ENCODE measurements around the gene UBAC2. TPM values are rescaled to one million over a fixed set of nuclear protein-coding genes. Genes with fewer than 3 reads are reported as not detected.
A peak's percentile ranks its signal among the peaks of the same experiment; 100 is the strongest.

UBAC2 gene
- total and polyA plus RNA-seq, 4 donors, result 49.9 to 77.1 (median 53.7) TPM

GRCh38 chr13:99316657-99317256 lies 116.1 kb downstream of the UBAC2 start:
- H3K27ac ChIP-seq (ENCODE audit: low read depth in 1 of 2, low read length in 1 of 2), result no peak overlapping the region
- H3K4me3 ChIP-seq, result no peak overlapping the region
- no peaks in the 10 kb centered on the region for H3K9me3 ChIP-seq (ENCODE audit: control insufficient read depth in 4 of 4, insufficient read depth in 3 of 4, low read length in 3 of 4)
- no peak overlapping the region for H3K9ac ChIP-seq (ENCODE audit: insufficient read depth in 1 of 2, low read length in 2 of 2)
- H3K27me3 ChIP-seq (ENCODE audit: control insufficient read depth in 3 of 3, insufficient read depth in 3 of 3, low read length in 2 of 3), result no peaks in the 10 kb centered on the region
- DNase-seq (no peak), ATAC-seq (ENCODE audit: insufficient read depth, low FRiP score) (peak; percentile 54)
- WGBS, 2 donors, result 65 to 70% methylated on average over 6 of the region's 6 CpGs
- H3K4me1 ChIP-seq (ENCODE audit: control insufficient read depth in 5 of 5, insufficient read depth in 5 of 5, low read length in 5 of 5), result peaks cover 0 to 13% (median 10%) of the 10 kb centered on the region in 5 donors
- peaks cover 0 to 8% (median 3%) of the 10 kb centered on the region in 4 donors for H3K36me3 ChIP-seq (ENCODE audit: control insufficient read depth in 4 of 4, insufficient read depth in 4 of 4, low read length in 4 of 4)
- TF ChIP-seq, protein P1, sequence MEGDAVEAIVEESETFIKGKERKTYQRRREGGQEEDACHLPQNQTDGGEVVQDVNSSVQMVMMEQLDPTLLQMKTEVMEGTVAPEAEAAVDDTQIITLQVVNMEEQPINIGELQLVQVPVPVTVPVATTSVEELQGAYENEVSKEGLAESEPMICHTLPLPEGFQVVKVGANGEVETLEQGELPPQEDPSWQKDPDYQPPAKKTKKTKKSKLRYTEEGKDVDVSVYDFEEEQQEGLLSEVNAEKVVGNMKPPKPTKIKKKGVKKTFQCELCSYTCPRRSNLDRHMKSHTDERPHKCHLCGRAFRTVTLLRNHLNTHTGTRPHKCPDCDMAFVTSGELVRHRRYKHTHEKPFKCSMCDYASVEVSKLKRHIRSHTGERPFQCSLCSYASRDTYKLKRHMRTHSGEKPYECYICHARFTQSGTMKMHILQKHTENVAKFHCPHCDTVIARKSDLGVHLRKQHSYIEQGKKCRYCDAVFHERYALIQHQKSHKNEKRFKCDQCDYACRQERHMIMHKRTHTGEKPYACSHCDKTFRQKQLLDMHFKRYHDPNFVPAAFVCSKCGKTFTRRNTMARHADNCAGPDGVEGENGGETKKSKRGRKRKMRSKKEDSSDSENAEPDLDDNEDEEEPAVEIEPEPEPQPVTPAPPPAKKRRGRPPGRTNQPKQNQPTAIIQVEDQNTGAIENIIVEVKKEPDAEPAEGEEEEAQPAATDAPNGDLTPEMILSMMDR (IDR thresholded peaks at IDR 0.05; ENCODE audit: control extremely low read depth, extremely low read depth), result no peak

DNA sequence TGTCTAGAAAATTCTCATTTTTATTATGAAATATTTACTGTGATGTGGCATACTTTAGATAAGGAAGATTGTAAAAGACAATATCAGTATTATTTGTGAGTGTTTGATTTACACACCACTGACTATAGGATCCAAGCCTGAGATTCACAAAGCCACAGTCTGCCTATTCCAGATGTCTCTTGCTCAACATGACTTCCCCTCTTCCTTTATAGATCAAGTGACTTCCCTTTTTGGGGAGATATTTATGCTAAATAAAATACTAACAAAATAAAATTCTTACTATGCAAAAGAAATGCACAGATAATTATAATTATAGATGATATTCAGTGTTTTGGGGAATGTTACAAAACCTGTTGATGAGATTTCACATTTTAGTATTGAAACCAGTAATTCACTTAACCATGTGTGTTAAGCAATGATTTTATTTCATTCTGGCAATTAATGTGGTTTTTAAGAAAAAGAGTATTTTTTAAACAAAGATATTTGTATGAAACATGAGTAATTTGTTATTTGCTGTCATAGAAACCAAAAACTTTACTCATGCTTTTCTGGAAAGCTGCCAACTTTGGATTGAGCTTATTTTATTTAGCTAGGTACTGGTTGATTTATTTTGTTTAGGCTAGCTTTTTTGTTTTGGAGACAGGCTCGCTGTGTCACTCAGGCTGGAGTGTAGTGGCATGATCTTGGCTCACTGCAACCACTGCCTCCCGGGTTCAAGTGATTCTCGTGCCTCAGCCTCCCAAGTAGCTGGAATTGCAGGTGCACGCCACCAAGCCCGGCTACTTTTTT lies 120.2 kb downstream of the UBAC2 start:
- peak in 2 of 3 donors; percentile 44 to 48 for DNase-seq
- Histone ChIP-seq H3K9me3 (ENCODE audit: control insufficient read depth in 4 of 4, insufficient read depth in 3 of 4, low read length in 3 of 4) (no peaks in the 10 kb centered on the region), H3K9ac (ENCODE audit: insufficient read depth in 1 of 2, low read length in 2 of 2) (no peak overlapping the region), H3K27me3 (ENCODE audit: control insufficient read depth in 3 of 3, insufficient read depth in 3 of 3, low read length in 2 of 3) (no peaks in the 10 kb centered on the region), H3K27ac (ENCODE audit: low read depth in 1 of 2, low read length in 1 of 2) (peak overlapping the region in 1 of 2 donors; percentile 22), H3K4me1 (ENCODE audit: control insufficient read depth in 5 of 5, insufficient read depth in 5 of 5, low read length in 5 of 5) (peaks cover 0 to 19% (median 9%) of the 10 kb centered on the region in 5 donors), H3K4me3 (no peak overlapping the region), H3K36me3 (ENCODE audit: control insufficient read depth in 4 of 4, insufficient read depth in 4 of 4, low read length in 4 of 4) (peaks cover 0 to 12% (median 4%) of the 10 kb centered on the region in 4 donors)
- ATAC-seq (ENCODE audit: insufficient read depth, low FRiP score), result no peak
- TF ChIP-seq, protein P1 (IDR thresholded peaks at IDR 0.05; ENCODE audit: control extremely low read depth, extremely low read depth), result no peak
- WGBS, 2 donors, result 66 to 73% methylated on average over 5 of the region's 5 CpGs

- Histone ChIP-seq H3K27ac (ENCODE audit: low read depth in 1 of 2, low read length in 1 of 2) (no peak overlapping the region), H3K9ac (ENCODE audit: insufficient read depth in 1 of 2, low read length in 2 of 2) (no peak overlapping the region), H3K27me3 (ENCODE audit: control insufficient read depth in 3 of 3, insufficient read depth in 3 of 3, low read length in 2 of 3) (no peaks in the 10 kb centered on the region), H3K4me1 (ENCODE audit: control insufficient read depth in 5 of 5, insufficient read depth in 5 of 5, low read length in 5 of 5) (peaks cover 0 to 20% (median 6%) of the 10 kb centered on the region in 5 donors), H3K4me3 (no peak overlapping the region), H3K9me3 (ENCODE audit: control insufficient read depth in 4 of 4, insufficient read depth in 3 of 4, low read length in 3 of 4) (no peaks in the 10 kb centered on the region), H3K36me3 (ENCODE audit: control insufficient read depth in 4 of 4, insufficient read depth in 4 of 4, low read length in 4 of 4) (peaks cover 0 to 12% (median 4%) of the 10 kb centered on the region in 4 donors)
- ATAC-seq (ENCODE audit: insufficient read depth, low FRiP score) (no peak), DNase-seq (no peak)
- TF ChIP-seq, protein P1 (IDR thresholded peaks at IDR 0.05; ENCODE audit: control extremely low read depth, extremely low read depth), result no peak
Observed at GRCh38 chr13:99321709-99322108, 121.1 kb downstream of the UBAC2 start.
